ENCODE results near the gene MIA3.

DNA sequence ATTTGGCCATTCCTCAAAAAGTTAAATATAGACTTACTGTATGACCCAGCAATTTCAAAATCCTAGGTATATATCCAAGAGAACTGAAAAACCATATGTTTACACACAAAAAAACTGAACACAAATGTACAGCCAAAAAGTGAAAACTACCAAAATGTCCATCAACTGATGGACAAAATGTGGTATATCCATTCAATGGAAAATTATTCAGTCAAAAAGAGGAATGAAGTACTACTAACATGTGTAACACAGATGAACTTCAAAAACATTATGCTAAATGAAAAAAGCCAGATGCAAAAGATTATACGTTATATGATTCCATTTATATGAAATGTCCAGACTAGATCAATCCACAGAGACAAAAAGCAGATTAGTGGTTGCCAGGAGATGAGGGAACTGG lies 86.4 kb downstream of the MIA3 start:
- TF ChIP-seq CTCF (conservative IDR thresholded peaks at IDR 0.05 in 1 of 2, IDR thresholded peaks at IDR 0.05 in 1 of 2; ENCODE audit: extremely low read depth in 1 of 2, insufficient read depth in 1 of 2, low read depth in 1 of 2, low read length in 2 of 2) (no peak), EZH2 (IDR thresholded peaks at IDR 0.05; ENCODE audit: borderline replicate concordance, low read length) (no peak)
